ENCODE results near the gene SLC7A11.

DNA sequence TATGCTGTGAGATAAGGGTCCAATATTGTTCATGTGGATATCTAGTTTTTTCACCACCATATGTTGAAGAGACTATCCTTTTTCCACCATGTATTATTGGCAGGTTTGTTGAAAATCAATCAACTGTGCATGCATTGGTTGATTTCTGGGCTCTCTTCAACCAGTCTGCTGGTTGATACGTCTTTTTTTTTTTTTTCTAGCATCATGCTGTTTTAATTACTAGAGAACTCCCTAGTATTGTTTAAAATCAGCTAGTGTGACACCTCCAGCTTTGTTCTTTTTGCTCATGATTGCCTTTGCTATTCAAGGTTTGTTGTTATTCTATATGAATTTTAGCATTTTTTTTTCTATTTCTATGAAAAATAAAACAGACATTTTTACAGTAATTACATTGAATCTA is 123.9 kb downstream of the SLC7A11 start:
- TF ChIP-seq POLR2AphosphoS5 (IDR thresholded peaks at IDR 0.05) (no peak), CTCF (IDR thresholded peaks at IDR 0.05) (no peak)

Measured in sigmoid colon (tissue), 4 donors.